PC-3 (cell line): ENCODE results near the gene NLGN1. TPM values are rescaled to one million over a fixed set of nuclear protein-coding genes. Genes with fewer than 3 reads are reported as not detected.

Source experiments
- ATAC-seq: fragments of 200-7000 bp; cut with Tn5 transposase; 2 replicates; pipeline ENCODE4 v1.9.1; 2020; ENCODE audit warnings: mild to moderate bottlenecking, moderate library complexity
- BruUV-seq: library from RNA; stranded (reverse); fragments of 400-500 nt; replicated peaks from 2 replicates; lab custom pipeline; 2021; lab: Mats Ljungman, UMichigan
- CTCF ChIA-PET: fragments of 300-600 bp; sonication (Branson Sonifier 250); formaldehyde crosslinking; loops from one replicate; lab custom pipeline; 2022; ENCODE audit warnings: antibody characterized with exemption; lab: Charles Lee
- POLR2A ChIA-PET: fragments of 300-600 bp; sonication (Branson Sonifier 250); formaldehyde crosslinking; loops from one replicate; lab custom pipeline; 2022; ENCODE audit warnings: antibody characterized with exemption; ENCODE audit not compliant: unreplicated experiment; lab: Charles Lee
- DNase-seq: peaks from one replicate; pipeline ENCODE4 v3.0.0-alpha.2; 2015
- H2AFZ ChIP-seq: fragments of 300-600 bp; sonication (generic); 2 replicates; pipeline ENCODE4 v1.6.0; 2016; ENCODE audit warnings: antibody characterized with exemption, low read length
- H3F3A ChIP-seq: fragments of 300-600 bp; sonication (generic); one replicate; pipeline ENCODE4 v1.6.0; 2017; ENCODE audit warnings: antibody characterized with exemption, low read length, control low read depth, mild to moderate bottlenecking; ENCODE audit not compliant: unreplicated experiment
- H3K27ac ChIP-seq: fragments of 300-600 bp; sonication (generic); 2 replicates; pipeline ENCODE4 v1.5.1; 2016; ENCODE audit warnings: mild to moderate bottlenecking, low read length
- H3K27me3 ChIP-seq: fragments of 300-600 bp; sonication (generic); 2 replicates; pipeline ENCODE4 v1.6.1; 2016; ENCODE audit warnings: low read length, mixed read lengths
- H3K36me3 ChIP-seq: fragments of 300-600 bp; sonication (generic); 2 replicates; pipeline ENCODE4 v1.6.1; 2016; ENCODE audit warnings: low read depth, mixed run types, low read length, mixed read lengths
- H3K4me1 ChIP-seq: fragments of 300-600 bp; sonication (generic); 2 replicates; pipeline ENCODE4 v1.5.1; 2016; ENCODE audit warnings: low read length; ENCODE audit not compliant: insufficient read depth
- H3K4me2 ChIP-seq: fragments of 300-600 bp; sonication (generic); 2 replicates; pipeline ENCODE4 v1.6.0; 2016; ENCODE audit warnings: low read length
- H3K4me3 ChIP-seq: fragments of 300-600 bp; sonication (generic); 2 replicates; pipeline ENCODE4 v1.5.1; 2016; ENCODE audit warnings: mild to moderate bottlenecking, low read length, mixed read lengths
- H3K79me2 ChIP-seq: fragments of 300-600 bp; sonication (generic); 2 replicates; pipeline ENCODE4 v1.6.1; 2017; ENCODE audit warnings: low read length, mixed read lengths
- H3K9ac ChIP-seq: fragments of 300-600 bp; sonication (generic); 2 replicates; pipeline ENCODE4 v1.6.0; 2016; ENCODE audit warnings: mild to moderate bottlenecking, low read length
- H3K9me2 ChIP-seq: fragments of 300-600 bp; sonication (generic); replicated peaks from 2 replicates; pipeline ENCODE4 v1.6.1; 2016; ENCODE audit warnings: mixed run types, low read length, mixed read lengths
- H3K9me3 ChIP-seq: fragments of 300-600 bp; sonication (generic); 2 replicates; pipeline ENCODE4 v1.6.1; 2016; ENCODE audit warnings: low read length, mixed read lengths
- H4K20me1 ChIP-seq: fragments of 300-600 bp; sonication (generic); 2 replicates; pipeline ENCODE4 v1.6.1; 2016; ENCODE audit warnings: low read length, mixed read lengths
- EZH2 ChIP-seq: fragments of 300-600 bp; sonication (generic); IDR thresholded peaks from one replicate; pipeline ENCODE4 v1.6.1; 2017; ENCODE audit warnings: antibody characterized with exemption, mild to moderate bottlenecking, low read length; ENCODE audit not compliant: unreplicated experiment
- EZH2phosphoT487 ChIP-seq: fragments of 300-600 bp; sonication (generic); IDR thresholded peaks from 2 replicates; pipeline ENCODE4 v1.6.1; 2018; ENCODE audit warnings: mild to moderate bottlenecking, antibody characterized with exemption, low read length, borderline replicate concordance
- intact Hi-C: fragments of 100-400 bp; cut with micrococcal nuclease; formaldehyde crosslinking; loops from 2 replicates; pipeline ENCODE4 v1.9.0; 2023
- total RNA-seq: library from RNA; depleted of rRNA; stranded (reverse); fragments of >200 nt; gene quantifications from 2 replicates; pipeline ENCODE4 v1.2.3, GENCODE V29; 2014
- TF ChIP-seq, protein P1 (sequence below): fragments of 300-600 bp; sonication (generic); conservative IDR thresholded peaks from 2 replicates; pipeline ENCODE4 v1.5.1; 2017; ENCODE audit warnings: antibody characterized with exemption, low read depth, mild to moderate bottlenecking, low read length

NLGN1 gene
- total RNA-seq, 1 experiment from 2014 or later, result 0.77 TPM

DNA sequence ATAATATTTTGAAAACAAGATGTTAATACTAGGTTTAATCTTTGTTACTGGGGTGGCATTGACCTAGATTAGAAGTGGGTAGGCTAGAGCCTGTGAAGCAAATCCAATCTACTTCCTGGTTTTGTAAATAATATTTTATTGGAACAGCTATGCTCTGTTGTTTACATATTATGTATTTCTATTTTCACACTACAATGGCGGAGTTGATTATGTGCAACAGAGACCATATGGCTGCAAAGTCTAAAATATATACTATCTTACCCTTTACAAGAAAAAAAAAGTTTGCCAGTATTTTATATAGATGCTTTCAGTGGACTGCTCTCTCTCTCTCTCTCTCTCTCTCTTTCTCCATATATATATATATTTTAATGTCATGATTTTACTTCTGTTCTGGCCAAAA is 244.2 kb downstream of the NLGN1 start:
- Histone ChIP-seq H3K27me3 (no peaks in the 10 kb centered on the region), H3K9ac (no peak overlapping the region), H3K4me3 (no peak overlapping the region), H3K4me2 (no peak overlapping the region), H3K79me2 (no peaks in the 10 kb centered on the region), H3K27ac (no peak overlapping the region), H2AFZ (no peak overlapping the region), H3K36me3 (no peaks in the 10 kb centered on the region), H3F3A (no peaks in the 10 kb centered on the region), H3K4me1 (no peaks in the 10 kb centered on the region), H4K20me1 (no peaks in the 10 kb centered on the region), H3K9me2 (no peaks in the 10 kb centered on the region), H3K9me3 (no peaks in the 10 kb centered on the region)
- intact Hi-C loops, result no loop called here
- TF ChIP-seq EZH2 (no peak), EZH2phosphoT487 (no peak)
- TF ChIP-seq, protein P1, sequence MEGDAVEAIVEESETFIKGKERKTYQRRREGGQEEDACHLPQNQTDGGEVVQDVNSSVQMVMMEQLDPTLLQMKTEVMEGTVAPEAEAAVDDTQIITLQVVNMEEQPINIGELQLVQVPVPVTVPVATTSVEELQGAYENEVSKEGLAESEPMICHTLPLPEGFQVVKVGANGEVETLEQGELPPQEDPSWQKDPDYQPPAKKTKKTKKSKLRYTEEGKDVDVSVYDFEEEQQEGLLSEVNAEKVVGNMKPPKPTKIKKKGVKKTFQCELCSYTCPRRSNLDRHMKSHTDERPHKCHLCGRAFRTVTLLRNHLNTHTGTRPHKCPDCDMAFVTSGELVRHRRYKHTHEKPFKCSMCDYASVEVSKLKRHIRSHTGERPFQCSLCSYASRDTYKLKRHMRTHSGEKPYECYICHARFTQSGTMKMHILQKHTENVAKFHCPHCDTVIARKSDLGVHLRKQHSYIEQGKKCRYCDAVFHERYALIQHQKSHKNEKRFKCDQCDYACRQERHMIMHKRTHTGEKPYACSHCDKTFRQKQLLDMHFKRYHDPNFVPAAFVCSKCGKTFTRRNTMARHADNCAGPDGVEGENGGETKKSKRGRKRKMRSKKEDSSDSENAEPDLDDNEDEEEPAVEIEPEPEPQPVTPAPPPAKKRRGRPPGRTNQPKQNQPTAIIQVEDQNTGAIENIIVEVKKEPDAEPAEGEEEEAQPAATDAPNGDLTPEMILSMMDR, result no peak
- DNase-seq, result no peak
- BruUV-seq, result no TSS peak
- ChIA-PET CTCF (no interaction called here), POLR2A (no interaction called here)
- ATAC-seq, result no peak

DNA sequence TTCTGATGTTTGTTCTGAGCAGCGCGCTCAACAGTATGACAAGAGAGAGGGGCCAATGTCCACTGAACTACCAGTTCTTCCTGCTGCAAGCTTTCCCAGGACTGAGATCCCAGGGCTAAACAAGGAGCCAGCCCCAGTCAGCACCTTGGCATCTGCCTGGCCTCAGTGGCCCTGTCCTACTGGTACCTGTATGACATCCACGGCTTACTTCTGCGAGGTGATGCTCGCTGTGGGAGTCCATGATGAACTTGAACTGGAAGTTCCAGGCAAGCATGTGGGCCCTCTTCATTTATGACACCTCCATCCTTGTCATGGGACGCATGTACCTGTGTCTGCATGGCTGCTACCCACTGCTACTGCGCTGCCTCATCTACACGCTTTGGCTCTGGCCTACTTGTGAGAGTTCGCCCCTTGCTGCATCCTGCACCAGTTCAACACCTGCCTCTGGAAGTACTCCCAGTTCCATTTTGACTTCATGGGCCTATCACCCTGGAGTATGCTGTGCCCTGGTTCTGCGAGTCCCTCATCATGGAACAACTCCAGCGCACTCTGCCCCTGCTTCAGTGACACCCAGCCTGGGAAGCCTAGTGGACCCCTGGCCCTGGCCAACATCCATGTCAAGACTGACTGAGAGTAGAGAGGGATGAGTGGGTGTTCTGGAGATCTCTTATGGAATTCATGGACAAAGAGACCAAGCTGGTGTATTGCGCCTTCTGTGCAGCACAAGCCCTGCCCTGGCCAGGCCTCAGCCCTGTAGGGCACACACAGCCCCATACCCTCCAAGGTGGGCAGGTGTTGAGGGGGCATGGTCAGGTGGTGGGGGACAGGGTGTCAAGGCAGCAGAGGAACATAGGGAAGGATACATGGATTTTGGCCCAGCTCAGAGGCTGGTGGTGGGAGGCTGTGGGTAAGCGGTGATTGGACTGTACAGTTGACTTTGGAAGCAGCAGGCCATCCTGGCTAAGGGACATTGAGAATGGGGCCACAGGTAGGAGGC is 246.8 kb downstream of the NLGN1 start:
- no peaks in the 10 kb centered on the region for H4K20me1 ChIP-seq
- no peak overlapping the region for H3K9ac ChIP-seq
- H3K9me2 ChIP-seq, result no peaks in the 10 kb centered on the region
- no peak for DNase-seq
- H2AFZ ChIP-seq, result no peak overlapping the region
- no peak overlapping the region for H3K4me2 ChIP-seq
- H3F3A ChIP-seq, result no peaks in the 10 kb centered on the region
- CTCF ChIA-PET, result no interaction called here
- no peaks in the 10 kb centered on the region for H3K36me3 ChIP-seq
- no peaks in the 10 kb centered on the region for H3K79me2 ChIP-seq
- no peaks in the 10 kb centered on the region for H3K4me1 ChIP-seq
- intact Hi-C loops, result no loop called here
- POLR2A ChIA-PET, result no interaction called here
- no peak overlapping the region for H3K27ac ChIP-seq
- BruUV-seq, result no TSS peak
- TF ChIP-seq EZH2, result no peak
- no peaks in the 10 kb centered on the region for H3K27me3 ChIP-seq
- no peak overlapping the region for H3K4me3 ChIP-seq
- H3K9me3 ChIP-seq, result no peaks in the 10 kb centered on the region
- no peak for ATAC-seq

DNA sequence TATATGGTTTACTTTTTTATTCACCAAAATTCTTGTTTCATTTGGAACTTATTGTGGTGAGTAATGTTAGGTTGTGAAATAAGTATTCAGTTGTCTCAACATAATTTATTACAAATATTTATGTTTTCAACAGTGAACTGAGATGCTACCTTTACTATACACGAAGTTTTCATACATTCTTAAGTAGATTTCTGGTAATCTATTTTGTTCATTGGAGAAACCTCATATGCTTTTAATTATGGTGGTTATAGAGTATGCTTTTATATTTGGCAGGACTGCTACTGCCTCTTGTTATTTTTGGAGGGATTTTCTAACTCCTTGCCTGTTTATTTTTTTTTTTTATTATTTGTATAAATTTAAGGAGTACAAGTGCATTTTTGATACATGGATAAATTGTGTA is 253.1 kb downstream of the NLGN1 start:
- no peaks in the 10 kb centered on the region for H3K9me2 ChIP-seq
- H3K79me2 ChIP-seq, result no peaks in the 10 kb centered on the region
- TF ChIP-seq, protein P1, result no peak
- TF ChIP-seq EZH2 (no peak), EZH2phosphoT487 (no peak)
- H3K36me3 ChIP-seq, result no peaks in the 10 kb centered on the region
- no peak overlapping the region for H3K27ac ChIP-seq
- no peaks in the 10 kb centered on the region for H3F3A ChIP-seq
- no peaks in the 10 kb centered on the region for H4K20me1 ChIP-seq
- H3K4me2 ChIP-seq, result no peak overlapping the region
- DNase-seq (no peak), ATAC-seq (no peak)
- CTCF ChIA-PET, result no interaction called here
- no peaks in the 10 kb centered on the region for H3K4me1 ChIP-seq
- BruUV-seq, result no TSS peak
- intact Hi-C loops, result no loop called here
- no peak overlapping the region for H3K9ac ChIP-seq
- H2AFZ ChIP-seq, result no peak overlapping the region
- no peaks in the 10 kb centered on the region for H3K27me3 ChIP-seq
- no peaks in the 10 kb centered on the region for H3K9me3 ChIP-seq
- POLR2A ChIA-PET, result no interaction called here
- no peak overlapping the region for H3K4me3 ChIP-seq
